HG03025 (cell line): Measurements from ENCODE around the gene ENO4.

Experiments
- ATAC-seq: cut with Tn5 transposase; IDR thresholded peaks from one replicate; pipeline ENCODE4 v1.9.1; 2021; ENCODE audit warnings: mild to moderate bottlenecking, moderate library complexity; ENCODE audit not compliant: unreplicated experiment, low FRiP score

The ENO4 gene, protein sequence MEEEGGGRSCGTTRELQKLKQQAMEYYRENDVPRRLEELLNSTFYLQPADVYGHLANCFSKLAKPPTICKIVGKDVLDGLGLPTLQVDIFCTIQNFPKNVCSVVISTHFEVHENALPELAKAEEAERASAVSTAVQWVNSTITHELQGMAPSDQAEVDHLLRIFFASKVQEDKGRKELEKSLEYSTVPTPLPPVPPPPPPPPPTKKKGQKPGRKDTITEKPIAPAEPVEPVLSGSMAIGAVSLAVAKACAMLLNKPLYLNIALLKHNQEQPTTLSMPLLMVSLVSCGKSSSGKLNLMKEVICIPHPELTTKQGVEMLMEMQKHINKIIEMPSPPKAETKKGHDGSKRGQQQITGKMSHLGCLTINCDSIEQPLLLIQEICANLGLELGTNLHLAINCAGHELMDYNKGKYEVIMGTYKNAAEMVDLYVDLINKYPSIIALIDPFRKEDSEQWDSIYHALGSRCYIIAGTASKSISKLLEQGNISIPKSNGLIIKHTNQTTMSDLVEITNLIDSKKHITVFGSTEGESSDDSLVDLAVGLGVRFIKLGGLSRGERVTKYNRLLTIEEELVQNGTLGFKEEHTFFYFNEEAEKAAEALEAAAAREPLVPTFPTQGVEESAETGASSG

GRCh38 chr10:116849248-116850057, at the start of gene ENO4:
Gene ENO4, plus strand, starts transcription at chr10:116849499. Its CDS starts 68 bp downstream, at chr10:116849567.
- peak; percentile 37 for ATAC-seq

DNA sequence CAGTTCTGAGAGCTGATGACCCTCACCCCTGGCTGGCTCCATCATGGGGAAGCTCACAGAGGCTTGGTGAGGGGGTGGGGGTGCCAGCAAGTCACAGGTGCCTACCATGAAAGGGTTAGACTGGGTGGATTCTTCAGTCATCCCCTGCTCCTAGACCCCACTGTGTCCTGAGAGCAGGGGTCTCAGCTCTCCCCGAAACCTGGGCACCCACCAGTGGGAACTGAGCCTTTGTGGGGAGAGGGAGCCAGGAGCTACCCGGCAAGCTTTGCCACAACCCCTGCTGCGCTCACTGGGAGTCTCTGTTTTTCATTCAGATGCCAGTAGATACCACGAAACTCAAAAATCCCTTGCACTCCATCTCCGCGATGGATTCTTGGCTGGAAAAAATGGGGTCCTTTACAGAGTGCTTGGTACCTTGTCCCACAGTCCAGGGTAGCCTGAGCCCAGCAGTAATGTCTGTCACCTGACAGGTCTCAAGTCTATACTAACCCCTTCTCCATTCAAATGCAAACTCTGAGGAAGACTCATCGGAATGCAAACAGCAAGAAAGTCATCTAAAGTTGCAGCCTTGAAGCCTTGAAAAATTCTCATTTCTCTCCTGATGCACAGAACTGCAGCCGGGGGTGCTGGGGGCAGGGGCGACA, 48.9 kb upstream of the ENO4 start:
- no peak for ATAC-seq

GRCh38 chr10:116801658-116802057, 47.6 kb upstream of the ENO4 start:
- no peak for ATAC-seq

DNA sequence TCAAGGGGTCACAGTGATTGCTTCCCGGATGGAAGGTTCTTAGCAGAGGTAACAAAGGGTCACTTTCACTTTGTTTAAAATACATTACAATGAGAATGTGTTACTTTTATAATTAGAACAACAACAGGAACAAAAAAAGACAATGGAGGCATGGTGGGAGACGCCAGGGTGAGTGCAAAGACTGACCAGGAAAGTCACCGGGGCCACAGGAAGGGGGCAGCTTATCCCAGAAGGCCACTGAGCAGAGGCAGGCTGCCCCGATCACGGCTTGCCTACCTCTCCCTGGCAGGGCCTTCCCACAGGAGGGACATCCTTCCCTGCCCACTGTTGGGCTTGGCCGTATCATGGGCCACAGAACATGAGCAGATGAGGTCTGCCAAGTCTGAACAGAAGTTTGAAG, 46.8 kb upstream of the ENO4 start:
- ATAC-seq, result no peak

DNA sequence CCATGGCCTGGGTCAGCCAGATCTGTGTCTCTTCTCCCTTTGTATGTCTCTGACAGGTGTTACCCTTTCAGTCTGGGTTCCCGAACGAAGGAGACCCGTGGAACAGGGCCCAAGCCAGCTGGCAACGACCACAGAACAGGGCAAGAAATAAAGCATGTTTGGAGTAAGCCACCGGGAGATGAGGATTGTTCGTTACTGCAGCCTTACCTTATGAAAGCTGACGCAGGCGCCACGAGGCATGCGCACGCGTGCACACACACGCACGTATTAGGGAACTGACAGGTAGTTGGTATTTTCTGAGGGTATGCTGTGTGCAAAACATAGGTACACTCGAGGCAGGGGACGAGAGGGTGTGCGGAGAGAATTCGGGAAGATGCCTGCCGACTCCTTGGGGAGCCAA, 46.4 kb upstream of the ENO4 start:
- no peak for ATAC-seq

- ATAC-seq, result no peak
Measured at GRCh38 chr10:116803451-116804249, 45.6 kb upstream of the ENO4 start.

DNA sequence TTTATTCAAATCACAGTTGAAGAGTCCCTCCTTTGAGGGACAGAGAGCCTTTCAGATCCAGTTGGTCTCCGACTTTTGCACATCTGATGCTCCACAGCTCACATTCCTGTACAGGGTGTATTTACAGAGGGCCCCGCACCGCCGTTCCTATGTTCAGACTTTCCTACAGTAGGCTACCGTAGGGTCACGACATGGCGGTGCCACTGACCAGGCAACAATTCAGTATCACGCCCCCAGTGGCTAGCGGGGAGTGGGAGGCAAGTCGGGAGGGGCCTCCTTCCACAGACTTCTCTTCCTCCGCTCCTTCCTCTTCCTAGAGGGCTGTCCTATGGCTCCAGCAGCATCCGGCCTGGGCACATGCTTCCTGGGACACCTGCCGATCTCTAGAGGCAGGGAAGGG, 40.6 kb upstream of the ENO4 start:
- no peak for ATAC-seq

DNA sequence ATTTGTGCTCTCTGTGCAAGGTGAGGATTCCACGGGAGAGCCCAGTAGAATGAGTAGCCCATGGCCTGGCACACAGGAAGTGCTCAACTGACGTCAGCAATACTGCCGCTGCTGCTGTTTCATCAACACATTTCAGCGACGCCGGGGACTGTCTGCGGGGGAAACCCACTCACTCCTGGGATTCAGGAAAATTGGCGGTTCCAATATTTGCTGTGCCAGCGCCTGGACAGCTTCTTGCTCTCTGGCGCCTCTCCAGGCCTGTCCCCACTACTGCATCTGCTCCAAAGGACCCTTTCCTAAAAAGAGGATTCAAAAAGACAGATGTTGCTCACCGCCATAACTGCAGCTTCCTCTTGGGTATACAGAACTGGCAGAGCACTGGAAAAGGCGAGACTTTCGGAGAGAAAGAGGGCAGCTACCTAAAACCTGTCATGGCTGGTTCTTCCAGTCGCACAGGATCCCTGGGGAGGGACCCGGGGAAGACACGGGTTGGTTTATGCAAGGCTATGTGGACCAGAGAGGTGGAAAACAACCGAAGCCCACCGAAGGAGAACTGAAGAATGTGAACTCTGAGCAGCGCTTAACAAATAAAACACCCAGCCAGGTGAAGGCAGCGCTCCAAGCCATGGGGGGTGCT, 39.7 kb upstream of the ENO4 start:
- ATAC-seq, result no peak

GRCh38 chr10:116810120-116810500, 39.2 kb upstream of the ENO4 start:
- ATAC-seq, result no peak

GRCh38 chr10:116810895-116811294, 38.4 kb upstream of the ENO4 start:
- ATAC-seq, result no peak

DNA sequence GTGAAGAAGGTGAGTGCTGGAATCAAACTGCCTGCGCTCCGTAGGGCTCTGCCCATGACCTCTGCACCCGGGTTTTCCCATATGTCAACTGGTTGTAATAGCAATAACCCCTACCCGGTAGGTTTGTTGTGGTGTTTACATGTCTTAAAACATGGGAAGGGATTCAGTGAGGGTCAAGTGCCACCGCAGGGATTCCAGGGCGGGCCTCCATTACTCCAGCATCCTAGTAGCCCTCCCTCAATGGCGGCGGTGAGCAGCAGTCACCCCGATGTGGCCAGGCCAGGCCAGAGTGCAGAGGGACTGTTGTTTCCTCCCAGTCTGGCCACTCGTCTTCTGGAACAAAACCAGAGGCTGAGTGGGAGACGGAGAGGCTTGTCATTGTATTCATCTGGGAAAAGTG, 37.6 kb upstream of the ENO4 start:
- no peak for ATAC-seq

GRCh38 chr10:116815641-116816415, 33.5 kb upstream of the ENO4 start:
- no peak for ATAC-seq

GRCh38 chr10:116817178-116817577, 32.1 kb upstream of the ENO4 start:
- ATAC-seq, result no peak

- no peak for ATAC-seq
Measured at GRCh38 chr10:116817780-116818343, 31.4 kb upstream of the ENO4 start.

- no peak for ATAC-seq
Measured at GRCh38 chr10:116819999-116820677, 29.2 kb upstream of the ENO4 start.

DNA sequence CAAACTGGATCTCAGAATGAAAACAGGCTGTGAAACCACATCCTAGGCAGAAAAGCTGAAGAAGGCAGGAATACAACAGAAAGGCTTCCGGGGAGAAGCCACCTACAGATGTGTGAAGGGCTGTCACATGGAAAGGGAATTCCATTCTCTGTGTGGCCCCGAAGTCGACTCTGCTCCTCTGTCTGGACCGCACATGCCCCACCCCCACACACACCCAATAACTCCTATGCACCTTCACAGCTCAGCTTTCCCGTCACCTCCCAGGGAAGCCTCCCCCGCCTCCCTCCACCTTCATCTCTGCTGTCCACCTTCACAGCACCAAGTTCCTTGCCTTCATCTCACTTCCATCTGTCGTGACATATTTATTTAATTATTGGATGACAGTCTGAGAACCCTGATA, 23.4 kb upstream of the ENO4 start:
- no peak for ATAC-seq

GRCh38 chr10:116826803-116827202, 22.5 kb upstream of the ENO4 start:
- no peak for ATAC-seq

- ATAC-seq, result no peak
Measured at GRCh38 chr10:116827214-116827671, 22.1 kb upstream of the ENO4 start.
